ENCODE measurements around the gene ACAN. TPM values are rescaled to one million over a fixed set of nuclear protein-coding genes. Genes with fewer than 3 reads are reported as not detected.

Gene ACAN
- polyA plus RNA-seq, 1 donor from 2014 or later, result not detected

GRCh38 chr15:88791637-88792036 lies 11.6 kb upstream of the ACAN start:
- Mint-ChIP-seq H3K27me3 (peaks cover 31% of the 10 kb centered on the region), H3K27ac (no peak overlapping the region), H3K4me3 (no peak overlapping the region), H3K4me1 (no peaks in the 10 kb centered on the region), H3K36me3 (no peaks in the 10 kb centered on the region), H3K9me3 (peaks cover 0 to 4% (median 3%) of the 10 kb centered on the region in 3 donors)

- peaks cover 34% of the 10 kb centered on the region for H3K27me3 Mint-ChIP-seq
- H3K36me3 Mint-ChIP-seq, result no peaks in the 10 kb centered on the region
- no peak overlapping the region for H3K27ac Mint-ChIP-seq
- no peaks in the 10 kb centered on the region for H3K9me3 Mint-ChIP-seq
- H3K4me1 Mint-ChIP-seq, result no peaks in the 10 kb centered on the region
- no peak overlapping the region for H3K4me3 Mint-ChIP-seq
These were observed 10.6 kb upstream of the ACAN start for GRCh38 chr15:88792342-88793282.

- H3K9me3 Mint-ChIP-seq, result no peaks in the 10 kb centered on the region
- no peak overlapping the region for H3K4me3 Mint-ChIP-seq
- peaks cover 45% of the 10 kb centered on the region for H3K27me3 Mint-ChIP-seq
- H3K36me3 Mint-ChIP-seq, result no peaks in the 10 kb centered on the region
- H3K27ac Mint-ChIP-seq, result no peak overlapping the region
- H3K4me1 Mint-ChIP-seq, result no peaks in the 10 kb centered on the region
These were observed 9.2 kb upstream of the ACAN start for GRCh38 chr15:88794001-88794400.

GRCh38 chr15:88797663-88798339 lies 5.4 kb upstream of the ACAN start:
- Mint-ChIP-seq H3K27ac (no peak overlapping the region), H3K36me3 (no peaks in the 10 kb centered on the region), H3K4me1 (peaks cover 0 to 2% (median 2%) of the 10 kb centered on the region in 3 donors), H3K4me3 (no peak overlapping the region), H3K9me3 (no peaks in the 10 kb centered on the region), H3K27me3 (peaks cover 38% of the 10 kb centered on the region)

GRCh38 chr15:88799341-88799740 lies 3.9 kb upstream of the ACAN start:
- Mint-ChIP-seq H3K27me3 (peaks cover 36% of the 10 kb centered on the region), H3K4me1 (peaks cover 0 to 6% (median 2%) of the 10 kb centered on the region in 3 donors), H3K36me3 (no peaks in the 10 kb centered on the region), H3K9me3 (no peaks in the 10 kb centered on the region), H3K27ac (peak overlapping the region in 1 of 3 donors; percentile 11), H3K4me3 (no peak overlapping the region)

- Mint-ChIP-seq H3K9me3 (no peaks in the 10 kb centered on the region), H3K27me3 (peaks cover 41% of the 10 kb centered on the region)
These were observed 3.2 kb upstream of the ACAN start for GRCh38 chr15:88800026-88800425.

GRCh38 chr15:88800738-88801137 lies 2.5 kb upstream of the ACAN start:
- H3K9me3 Mint-ChIP-seq, result no peaks in the 10 kb centered on the region
- H3K4me3 Mint-ChIP-seq, result no peak overlapping the region
- no peak overlapping the region for H3K27ac Mint-ChIP-seq
- H3K36me3 Mint-ChIP-seq, result no peaks in the 10 kb centered on the region
- peaks cover 44% of the 10 kb centered on the region for H3K27me3 Mint-ChIP-seq
- peaks cover 0 to 11% (median 2%) of the 10 kb centered on the region in 3 donors for H3K4me1 Mint-ChIP-seq

More at GRCh38 chr15:88800026-88800425, 3.2 kb upstream of the ACAN start:
- Mint-ChIP-seq H3K4me1 (peaks cover 0 to 7% (median 2%) of the 10 kb centered on the region in 3 donors), H3K4me3 (no peak overlapping the region), H3K36me3 (no peaks in the 10 kb centered on the region), H3K27ac (peak overlapping the region in 1 of 3 donors; percentile 11)

- Mint-ChIP-seq H3K4me1 (peaks cover 0 to 11% (median 6%) of the 10 kb centered on the region in 3 donors), H3K27me3 (peaks cover 47% of the 10 kb centered on the region), H3K4me3 (peak overlapping the region in 2 of 4 donors; percentile 30 to 83), H3K27ac (no peak overlapping the region), H3K36me3 (no peaks in the 10 kb centered on the region), H3K9me3 (no peaks in the 10 kb centered on the region)
These were observed 816 bp upstream of the ACAN start for GRCh38 chr15:88802250-88802990.

- H3K36me3 Mint-ChIP-seq, result no peaks in the 10 kb centered on the region
- H3K9me3 Mint-ChIP-seq, result no peaks in the 10 kb centered on the region
- no peak overlapping the region for H3K27ac Mint-ChIP-seq
- peaks cover 48% of the 10 kb centered on the region for H3K27me3 Mint-ChIP-seq
- H3K4me1 Mint-ChIP-seq, result peaks cover 0 to 11% (median 6%) of the 10 kb centered on the region in 3 donors
- peak overlapping the region in 1 of 4 donors; percentile 83 for H3K4me3 Mint-ChIP-seq
These were observed 320 bp upstream of the ACAN start for GRCh38 chr15:88802991-88803240.

GRCh38 chr15:88803920-88804247 lies 648 bp downstream of the ACAN start:
- H3K27me3 Mint-ChIP-seq, result peaks cover 47% of the 10 kb centered on the region
- H3K9me3 Mint-ChIP-seq, result no peaks in the 10 kb centered on the region
- H3K4me1 Mint-ChIP-seq, result peaks cover 0 to 11% (median 6%) of the 10 kb centered on the region in 3 donors
- H3K27ac Mint-ChIP-seq, result no peak overlapping the region
- no peak overlapping the region for H3K4me3 Mint-ChIP-seq
- no peaks in the 10 kb centered on the region for H3K36me3 Mint-ChIP-seq

GRCh38 chr15:88804257-88804656 lies 1.0 kb downstream of the ACAN start:
- H3K4me3 Mint-ChIP-seq, result no peak overlapping the region
- no peaks in the 10 kb centered on the region for H3K9me3 Mint-ChIP-seq
- no peak overlapping the region for H3K27ac Mint-ChIP-seq
- no peaks in the 10 kb centered on the region for H3K36me3 Mint-ChIP-seq
- H3K27me3 Mint-ChIP-seq, result peaks cover 46% of the 10 kb centered on the region
- peaks cover 0 to 11% (median 6%) of the 10 kb centered on the region in 3 donors for H3K4me1 Mint-ChIP-seq

- Mint-ChIP-seq H3K4me1 (peaks cover 0 to 11% (median 6%) of the 10 kb centered on the region in 3 donors), H3K27me3 (peaks cover 46% of the 10 kb centered on the region), H3K4me3 (peak overlapping the region in 1 of 4 donors; percentile 43), H3K36me3 (no peaks in the 10 kb centered on the region), H3K27ac (no peak overlapping the region), H3K9me3 (no peaks in the 10 kb centered on the region)
These were observed 2.0 kb downstream of the ACAN start for GRCh38 chr15:88805031-88805780.

- H3K27ac Mint-ChIP-seq, result no peak overlapping the region
- H3K4me3 Mint-ChIP-seq, result no peak overlapping the region
These were observed 7.2 kb downstream of the ACAN start for GRCh38 chr15:88810446-88810845.

GRCh38 chr15:88812133-88812532 lies 8.9 kb downstream of the ACAN start:
- Mint-ChIP-seq H3K36me3 (no peaks in the 10 kb centered on the region), H3K27me3 (peaks cover 25% of the 10 kb centered on the region), H3K4me3 (peak overlapping the region in 2 of 4 donors; percentile 21 to 80), H3K27ac (peak overlapping the region in 1 of 3 donors; percentile 36), H3K9me3 (no peaks in the 10 kb centered on the region), H3K4me1 (peaks cover 9 to 10% (median 10%) of the 10 kb centered on the region in 3 donors)

More at GRCh38 chr15:88810446-88810845, 7.2 kb downstream of the ACAN start:
- H3K9me3 Mint-ChIP-seq, result no peaks in the 10 kb centered on the region
- H3K27me3 Mint-ChIP-seq, result peaks cover 34% of the 10 kb centered on the region
- H3K36me3 Mint-ChIP-seq, result no peaks in the 10 kb centered on the region
- peaks cover 9 to 14% (median 10%) of the 10 kb centered on the region in 3 donors for H3K4me1 Mint-ChIP-seq
